Mesendoderm (in vitro differentiated cells): ENCODE results near the gene TNNI2.
A peak's percentile ranks its signal among the peaks of the same experiment; 100 is the strongest.

Experiments used
- DNase-seq: peaks from one replicate; pipeline ENCODE4 v3.0.0; 2013
- H2AK5ac ChIP-seq: 2 replicates; pipeline ENCODE4 v1.6.1; 2013; ENCODE audit warnings: low read length, inconsistent platforms
- H2BK120ac ChIP-seq: 2 replicates; pipeline ENCODE4 v1.6.1; 2013; ENCODE audit warnings: low read depth, mild to moderate bottlenecking, low read length, moderate library complexity, mixed read lengths
- H2BK15ac ChIP-seq: replicated peaks from 2 replicates; pipeline ENCODE4 v1.6.1; 2013; ENCODE audit warnings: low read depth, mild to moderate bottlenecking, moderate library complexity
- H2BK5ac ChIP-seq: 2 replicates; pipeline ENCODE4 v1.6.1; 2013; ENCODE audit warnings: low read length, inconsistent platforms
- H3K18ac ChIP-seq: 2 replicates; pipeline ENCODE4 v1.6.1; 2013; ENCODE audit warnings: mild to moderate bottlenecking, low read length, mixed read lengths
- H3K23ac ChIP-seq: one replicate; pipeline ENCODE4 v1.6.1; 2013; ENCODE audit warnings: low read length
- H3K27ac ChIP-seq: 2 replicates; pipeline ENCODE4 v1.5.1; 2013; ENCODE audit warnings: low read depth, mild to moderate bottlenecking, inconsistent platforms, low read length, moderate library complexity
- H3K27me3 ChIP-seq: 2 replicates; pipeline ENCODE4 v1.6.1; 2013; ENCODE audit warnings: low read length, control low read depth, mild to moderate bottlenecking, inconsistent platforms; ENCODE audit not compliant: insufficient read depth, poor library complexity
- H3K36me3 ChIP-seq: 2 replicates; pipeline ENCODE4 v1.6.1; 2013; ENCODE audit warnings: low read length, inconsistent platforms; ENCODE audit not compliant: control insufficient read depth, insufficient read depth
- H3K4ac ChIP-seq: one replicate; pipeline ENCODE4 v1.6.1; 2013; ENCODE audit warnings: low read depth, mild to moderate bottlenecking, low read length, moderate library complexity
- H3K4me1 ChIP-seq: 2 replicates; pipeline ENCODE4 v1.6.1; 2013; ENCODE audit warnings: low read depth, low read length, inconsistent platforms; ENCODE audit not compliant: control insufficient read depth
- H3K4me2 ChIP-seq: 2 replicates; pipeline ENCODE4 v1.6.1; 2013; ENCODE audit warnings: low read length
- H3K4me3 ChIP-seq: 2 replicates; pipeline ENCODE4 v1.5.1; 2013; ENCODE audit warnings: mild to moderate bottlenecking, low read length
- H3K56ac ChIP-seq: one replicate; pipeline ENCODE4 v1.6.1; 2013; ENCODE audit warnings: low read length
- H3K79me1 ChIP-seq: 2 replicates; pipeline ENCODE4 v1.6.1; 2013; ENCODE audit warnings: low read length, inconsistent platforms
- H3K79me2 ChIP-seq: 2 replicates; pipeline ENCODE4 v1.6.1; 2013; ENCODE audit warnings: mild to moderate bottlenecking, low read length; ENCODE audit not compliant: control insufficient read depth, insufficient read depth
- H3K9ac ChIP-seq: 2 replicates; pipeline ENCODE4 v1.6.1; 2013; ENCODE audit warnings: low read length, inconsistent platforms
- H4K5ac ChIP-seq: one replicate; pipeline ENCODE4 v1.6.1; 2013; ENCODE audit warnings: low read length
- H4K8ac ChIP-seq: one replicate; pipeline ENCODE4 v1.6.1; 2013; ENCODE audit warnings: low read depth, mild to moderate bottlenecking, control low read depth, low read length, moderate library complexity
- WGBS: extraction: QIAGEN DNeasy Blood & Tissue Kit; methylation state at CpG from one replicate; pipeline ENCODE4 v1.1.7; 2013; ENCODE audit warnings: low lambda C conversion rate, missing lambda C conversion rate; ENCODE audit not compliant: insufficient coverage; ENCODE audit errors: extremely low coverage; 5-methylcytosine and 5-hydroxymethylcytosine counted together

TNNI2 gene

DNA sequence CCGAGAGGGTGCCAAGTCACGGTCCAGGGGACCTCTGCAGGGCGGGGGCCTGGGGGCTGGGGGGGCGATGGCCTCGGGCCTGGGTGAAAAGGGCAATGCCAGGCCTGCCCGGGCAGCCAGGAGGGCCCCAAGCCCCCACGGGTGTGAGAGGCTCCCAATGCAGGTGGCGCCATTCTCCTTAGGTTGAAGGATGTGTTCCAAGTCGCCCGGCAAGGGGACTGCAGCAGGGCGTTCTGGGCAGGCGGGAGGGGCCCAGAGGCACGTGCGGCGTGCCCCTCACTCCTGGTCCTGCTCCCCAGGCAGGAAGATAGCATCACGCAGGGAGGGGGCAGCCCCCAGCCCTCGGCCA, 730 bp upstream of the TNNI2 start:
- Histone ChIP-seq H2AK5ac (no peak overlapping the region), H3K79me2 (no peaks in the 10 kb centered on the region), H2BK120ac (no peak overlapping the region), H3K4me3 (no peak overlapping the region), H3K27me3 (no peaks in the 10 kb centered on the region), H3K79me1 (no peaks in the 10 kb centered on the region), H3K36me3 (no peaks in the 10 kb centered on the region), H3K56ac (peak overlapping the region; percentile 15), H4K5ac (no peak overlapping the region), H2BK15ac (no peak overlapping the region), H4K8ac (no peak overlapping the region), H3K4ac (no peak overlapping the region), H3K4me2 (no peak overlapping the region), H2BK5ac (no peak overlapping the region), H3K27ac (no peak overlapping the region), H3K4me1 (no peaks in the 10 kb centered on the region), H3K18ac (no peak overlapping the region), H3K9ac (no peak overlapping the region), H3K23ac (no peak overlapping the region)
- no peak for DNase-seq
- WGBS, result no CpG with 5 or more reads among the region's 17 CpGs

DNA sequence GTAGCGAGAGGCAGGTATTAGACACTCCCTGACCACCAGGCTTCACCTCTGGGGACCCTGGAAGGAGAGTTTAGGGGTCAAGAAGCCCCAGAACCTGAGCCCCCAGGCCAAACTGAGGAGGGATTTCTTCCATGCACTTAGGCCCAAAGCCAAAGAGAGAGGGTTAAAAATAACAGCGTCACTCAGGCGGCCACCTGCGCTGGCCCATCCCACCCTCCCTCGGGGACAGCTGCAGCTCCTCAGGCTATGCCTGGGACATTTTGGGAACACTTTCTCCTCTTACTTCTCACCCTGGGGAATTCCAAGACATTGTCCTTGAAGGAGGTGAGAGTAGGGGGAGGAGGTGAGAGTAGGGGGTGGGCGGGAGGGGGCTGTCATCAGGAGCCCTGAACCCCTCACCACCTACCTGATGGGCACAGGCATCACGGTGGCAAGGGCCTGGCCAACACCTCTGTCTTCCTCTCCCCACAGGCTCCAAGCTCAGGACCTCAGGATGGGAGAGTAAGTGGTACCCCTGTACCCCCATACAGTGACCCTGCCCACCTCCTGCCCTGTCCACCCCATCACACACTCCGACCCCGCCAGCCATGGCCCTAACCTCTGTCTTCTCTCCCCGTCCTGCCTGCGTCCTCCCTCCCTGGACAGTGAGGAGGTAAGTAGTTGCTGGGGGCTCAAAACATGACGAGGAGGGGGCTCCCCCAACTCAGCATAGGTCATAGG, 583 bp downstream of the TNNI2 start:
- DNase-seq, result no peak

DNA sequence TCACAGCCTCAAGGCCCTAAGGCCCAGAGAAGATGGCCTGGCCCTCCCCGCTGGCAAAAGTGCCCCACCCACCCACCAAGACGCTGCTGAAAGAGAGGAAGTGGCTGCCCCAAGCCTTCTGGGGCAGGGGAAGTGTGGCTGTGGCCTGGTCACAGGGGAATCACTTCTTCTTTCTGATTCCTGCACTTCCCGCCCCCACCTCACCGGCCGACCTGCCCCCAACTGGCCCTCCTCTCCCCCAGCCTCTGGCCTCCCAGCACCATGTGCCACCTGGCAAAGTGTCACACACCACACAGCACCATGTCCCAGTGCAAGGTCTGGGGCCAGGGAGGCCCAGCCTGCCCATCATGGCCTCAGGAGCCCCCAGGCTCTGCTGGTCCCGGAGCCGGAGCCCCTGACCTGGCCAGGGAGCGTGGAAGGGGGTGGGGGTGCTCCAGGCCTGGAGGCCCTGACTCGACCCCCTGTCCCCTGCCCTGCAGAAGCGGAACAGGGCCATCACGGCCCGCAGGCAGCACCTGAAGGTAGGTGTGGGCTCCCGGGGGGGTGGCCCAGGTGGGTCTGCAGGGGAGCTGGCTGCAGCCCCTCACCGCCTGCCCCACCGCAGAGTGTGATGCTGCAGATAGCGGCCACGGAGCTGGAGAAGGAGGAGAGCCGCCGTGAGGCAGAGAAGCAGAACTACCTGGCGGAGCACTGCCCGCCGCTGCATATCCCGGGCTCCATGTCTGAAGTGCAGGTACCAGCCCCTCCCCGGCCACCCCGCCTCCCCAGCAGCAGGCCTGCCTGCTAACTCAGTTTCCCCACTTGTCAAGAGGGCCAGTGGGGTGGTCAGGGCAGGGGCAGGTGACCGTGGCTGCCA, 1.4 kb downstream of the TNNI2 start:
- Histone ChIP-seq H3K27ac (no peak overlapping the region), H3K23ac (no peak overlapping the region), H3K4ac (no peak overlapping the region), H2BK15ac (no peak overlapping the region), H3K36me3 (no peaks in the 10 kb centered on the region), H3K79me1 (no peaks in the 10 kb centered on the region), H4K8ac (no peak overlapping the region), H2AK5ac (no peak overlapping the region), H3K56ac (no peak overlapping the region), H3K9ac (no peak overlapping the region), H4K5ac (no peak overlapping the region), H2BK120ac (no peak overlapping the region), H3K27me3 (no peaks in the 10 kb centered on the region), H3K4me1 (no peaks in the 10 kb centered on the region), H3K4me2 (no peak overlapping the region), H2BK5ac (no peak overlapping the region), H3K18ac (no peak overlapping the region), H3K79me2 (no peaks in the 10 kb centered on the region), H3K4me3 (no peak overlapping the region)
- WGBS, result no CpG with 5 or more reads among the region's 26 CpGs
- no peak for DNase-seq

More for the DNA sequence above, 583 bp downstream of the TNNI2 start:
- H2BK5ac ChIP-seq, result no peak overlapping the region
- H3K23ac ChIP-seq, result no peak overlapping the region
- H3K4me1 ChIP-seq, result no peaks in the 10 kb centered on the region
- no peak overlapping the region for H3K56ac ChIP-seq
- no peak overlapping the region for H4K8ac ChIP-seq
- no peaks in the 10 kb centered on the region for H3K27me3 ChIP-seq
- H2AK5ac ChIP-seq, result no peak overlapping the region
- H3K79me2 ChIP-seq, result no peaks in the 10 kb centered on the region
- no peak overlapping the region for H4K5ac ChIP-seq
- H3K9ac ChIP-seq, result no peak overlapping the region
- H3K36me3 ChIP-seq, result no peaks in the 10 kb centered on the region
- WGBS, result no CpG with 5 or more reads among the region's 12 CpGs
- H3K18ac ChIP-seq, result no peak overlapping the region
- H3K4me3 ChIP-seq, result no peak overlapping the region
- no peak overlapping the region for H3K4me2 ChIP-seq
- H3K27ac ChIP-seq, result no peak overlapping the region
- no peak overlapping the region for H3K4ac ChIP-seq
- no peak overlapping the region for H2BK120ac ChIP-seq
- H2BK15ac ChIP-seq, result no peak overlapping the region
- H3K79me1 ChIP-seq, result no peaks in the 10 kb centered on the region

DNA sequence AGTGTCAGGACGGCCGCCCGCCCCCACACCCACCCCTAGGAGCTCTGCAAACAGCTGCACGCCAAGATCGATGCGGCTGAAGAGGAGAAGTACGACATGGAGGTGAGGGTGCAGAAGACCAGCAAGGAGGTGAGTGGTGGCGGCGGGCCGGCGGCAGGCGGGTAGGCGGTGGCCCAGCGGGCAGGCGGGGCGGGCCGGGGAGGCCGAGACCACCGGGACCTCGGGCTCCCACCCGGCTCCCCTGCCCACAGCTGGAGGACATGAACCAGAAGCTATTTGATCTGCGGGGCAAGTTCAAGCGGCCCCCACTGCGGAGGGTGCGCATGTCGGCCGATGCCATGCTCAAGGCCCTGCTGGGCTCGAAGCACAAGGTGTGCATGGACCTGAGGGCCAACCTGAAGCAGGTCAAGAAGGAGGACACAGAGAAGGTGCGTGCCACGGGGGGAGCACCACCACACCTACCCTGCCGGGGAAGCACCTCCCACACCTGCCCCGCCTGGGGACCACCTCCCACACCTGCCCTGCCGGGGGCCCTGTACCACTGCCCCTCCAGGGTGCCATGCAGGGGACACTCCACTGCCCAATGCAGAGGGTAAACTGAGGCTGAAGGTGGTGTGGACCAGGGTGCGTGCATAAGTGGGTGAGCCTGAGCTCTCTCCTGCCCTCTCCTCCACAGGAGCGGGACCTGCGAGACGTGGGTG, 2.1 kb downstream of the TNNI2 start:
- no peak overlapping the region for H3K9ac ChIP-seq
- no peak for DNase-seq
- no peaks in the 10 kb centered on the region for H3K4me1 ChIP-seq
- H3K56ac ChIP-seq, result no peak overlapping the region
- H3K79me1 ChIP-seq, result no peaks in the 10 kb centered on the region
- H2BK5ac ChIP-seq, result no peak overlapping the region
- no peak overlapping the region for H3K27ac ChIP-seq
- no peak overlapping the region for H4K5ac ChIP-seq
- H3K4me3 ChIP-seq, result no peak overlapping the region
- no peak overlapping the region for H2BK120ac ChIP-seq
- no peak overlapping the region for H2BK15ac ChIP-seq
- H3K23ac ChIP-seq, result no peak overlapping the region
- no peak overlapping the region for H2AK5ac ChIP-seq
- H3K4me2 ChIP-seq, result no peak overlapping the region
- WGBS, result no CpG with 5 or more reads among the region's 37 CpGs
- no peak overlapping the region for H3K18ac ChIP-seq
- no peaks in the 10 kb centered on the region for H3K79me2 ChIP-seq
- no peaks in the 10 kb centered on the region for H3K36me3 ChIP-seq
- H4K8ac ChIP-seq, result no peak overlapping the region
- no peak overlapping the region for H3K4ac ChIP-seq
- no peaks in the 10 kb centered on the region for H3K27me3 ChIP-seq

DNA sequence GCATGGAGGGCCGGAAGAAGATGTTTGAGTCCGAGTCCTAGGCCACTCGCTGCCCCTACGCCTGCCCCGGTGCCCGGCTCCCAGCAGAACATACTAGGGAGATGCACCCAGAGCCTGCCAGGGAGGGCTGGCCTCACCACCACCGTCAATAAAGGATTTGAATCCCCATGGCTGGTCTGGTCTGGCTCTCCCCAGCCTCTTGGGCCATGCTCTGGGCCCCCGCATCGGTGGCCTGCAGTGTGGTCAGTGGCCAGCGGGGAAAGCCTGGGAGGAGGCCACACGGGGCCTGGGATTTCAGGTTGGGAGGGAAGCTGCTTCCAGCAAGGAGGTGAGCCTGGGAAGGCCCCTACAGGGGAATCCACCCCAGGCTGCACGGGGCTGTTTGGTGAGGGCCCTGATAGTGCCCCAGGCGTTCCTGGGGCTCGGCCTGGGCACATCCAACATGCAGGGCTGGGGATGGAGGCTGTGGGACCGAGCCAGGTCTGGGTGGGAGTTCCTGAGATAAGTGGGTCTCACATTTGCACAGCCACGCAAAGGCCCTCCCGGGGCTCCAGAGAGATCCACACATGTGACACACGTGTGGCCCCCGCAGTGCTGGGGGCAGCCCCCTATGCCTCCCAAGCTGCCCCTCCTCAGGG, 2.8 kb downstream of the TNNI2 start:
- Histone ChIP-seq H4K5ac (no peak overlapping the region), H3K18ac (no peak overlapping the region), H3K36me3 (no peaks in the 10 kb centered on the region), H3K4ac (no peak overlapping the region), H3K23ac (no peak overlapping the region), H4K8ac (no peak overlapping the region), H3K27me3 (no peaks in the 10 kb centered on the region), H3K4me2 (no peak overlapping the region), H2BK120ac (no peak overlapping the region), H3K79me1 (no peaks in the 10 kb centered on the region), H2BK5ac (no peak overlapping the region), H2AK5ac (no peak overlapping the region), H3K4me3 (no peak overlapping the region), H3K27ac (no peak overlapping the region), H3K56ac (no peak overlapping the region), H3K4me1 (no peaks in the 10 kb centered on the region), H3K9ac (no peak overlapping the region), H3K79me2 (no peaks in the 10 kb centered on the region), H2BK15ac (no peak overlapping the region)
- no CpG with 5 or more reads among the region's 19 CpGs for WGBS
- DNase-seq, result no peak
